C4-2B (cell line): Measurements from ENCODE around the gene GPSM3.
"Not testable (repeated sequence)": the region's sequence is repeated elsewhere in the genome, so short reads cannot be mapped to it uniquely, and the experiment has no call there.

ENCODE experiments used
- H3K27ac ChIP-seq: fragments of 450-650 bp; 2 replicates; pipeline ENCODE4 v1.5.1; 2017
- CTCF ChIP-seq: fragments of 450-650 bp; conservative IDR thresholded peaks from 2 replicates; pipeline ENCODE4 v1.5.1; 2017; ENCODE audit warnings: mild to moderate bottlenecking
- ZFX ChIP-seq: fragments of 450-650 bp; IDR thresholded peaks from 2 replicates; pipeline ENCODE4 v1.6.1; 2017

GPSM3 gene

GRCh38 chr6:32213649-32214048 lies 21.2 kb upstream of the GPSM3 start:
- no peak for TF ChIP-seq CTCF
- TF ChIP-seq ZFX: no peak
- H3K27ac ChIP-seq: no peak overlapping the region

- TF ChIP-seq ZFX (no peak), CTCF (no peak)
- no peak overlapping the region for H3K27ac ChIP-seq
These were observed 19.8 kb upstream of the GPSM3 start for GRCh38 chr6:32212076-32212760.

GRCh38 chr6:32211432-32211831 lies 19.0 kb upstream of the GPSM3 start:
- H3K27ac ChIP-seq: not testable (repeated sequence)

- H3K27ac ChIP-seq: no peak overlapping the region
- TF ChIP-seq CTCF (no peak), ZFX (no peak)
These were observed 17.8 kb upstream of the GPSM3 start for GRCh38 chr6:32210191-32210601.

- TF ChIP-seq ZFX: no peak
- TF ChIP-seq CTCF: no peak
These were observed 16.6 kb upstream of the GPSM3 start for GRCh38 chr6:32208996-32209395.

GRCh38 chr6:32204268-32204715 lies 11.8 kb upstream of the GPSM3 start:
- no peak for TF ChIP-seq ZFX
- no peak for TF ChIP-seq CTCF
- no peak overlapping the region for H3K27ac ChIP-seq

More at GRCh38 chr6:32208996-32209395, 16.6 kb upstream of the GPSM3 start:
- H3K27ac ChIP-seq: no peak overlapping the region

- H3K27ac ChIP-seq: no peak overlapping the region
- no peak for TF ChIP-seq CTCF
- TF ChIP-seq ZFX: no peak
These were observed 11.2 kb upstream of the GPSM3 start for GRCh38 chr6:32203426-32204267.
